GM13977 (cell line): ENCODE measurements around the gene UGT1A5.
A peak's percentile ranks its signal among the peaks of the same experiment; 100 is the strongest.

Experiments
- DNase-seq: peaks from one replicate; pipeline ENCODE4 v3.0.0; 2012; ENCODE audit warnings: low spot score
- CTCF ChIP-seq: IDR thresholded peaks from 2 replicates; pipeline ENCODE4 v1.5.1; 2012; ENCODE audit warnings: mild to moderate bottlenecking, control low read depth; ENCODE audit not compliant: insufficient read depth; ENCODE audit errors: extremely low read depth, missing control alignments
- in situ Hi-C: fragments of 300-500 bp; cut with MboI; formaldehyde crosslinking; loops from one replicate; pipeline ENCODE4 v1.12.0; 2022; ENCODE audit warnings: low sequenced_read_pairs, low pct_unique_long_range_greater_than_20kb, mixed read lengths, inconsistent platforms; ENCODE audit not compliant: unreplicated experiment

Gene UGT1A5

DNA sequence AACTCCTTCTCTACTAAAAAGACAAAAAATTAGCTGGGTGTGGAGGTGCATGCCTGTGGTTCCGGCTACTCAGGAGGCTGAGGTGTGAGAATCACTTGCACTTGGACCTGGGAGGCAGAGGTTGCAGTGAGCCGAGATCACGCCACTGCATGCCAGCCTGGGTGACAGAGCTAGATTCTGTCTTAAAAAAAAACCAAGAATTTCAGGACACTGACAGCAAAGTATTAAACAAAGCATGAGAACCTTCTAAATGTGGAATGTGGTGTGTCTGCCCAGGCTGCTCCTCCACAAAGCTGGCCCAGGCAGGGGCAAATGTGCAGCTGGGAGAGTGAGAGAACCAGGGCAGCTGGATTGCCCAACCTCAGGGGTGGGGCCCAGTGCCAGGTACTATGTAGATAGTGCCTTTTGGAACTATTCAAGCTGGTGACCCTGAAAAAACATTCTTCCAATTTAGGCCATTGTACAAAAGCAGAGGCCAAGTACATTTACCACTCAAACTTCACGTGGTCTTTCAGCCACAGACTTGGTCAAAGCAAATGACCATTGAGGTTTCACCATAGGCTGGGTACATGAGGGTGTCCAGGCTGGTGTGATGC, 6.7 kb upstream of the UGT1A5 start:
- TF ChIP-seq CTCF = no peak
- in situ Hi-C loops = loop anchor here (25.0 kb wide), 1 partner anchor 219 kb away; no protein-coding TSS in a partner anchor
- DNase-seq = no peak

- in situ Hi-C loops = loop anchor here (25.0 kb wide), 1 partner anchor 219 kb away; no protein-coding TSS in a partner anchor
- no peak for TF ChIP-seq CTCF
- no peak for DNase-seq
These were observed 6.0 kb upstream of the UGT1A5 start for GRCh38 chr2:233706720-233707119.

- in situ Hi-C loops = loop anchor here (25.0 kb wide), 1 partner anchor 221 kb away; no protein-coding TSS in a partner anchor
- no peak for DNase-seq
- no peak for TF ChIP-seq CTCF
These were observed 4.6 kb upstream of the UGT1A5 start for GRCh38 chr2:233707940-233708644.

GRCh38 chr2:233708942-233709341, 3.8 kb upstream of the UGT1A5 start:
- in situ Hi-C loops = loop anchor here (25.0 kb wide), 1 partner anchor 222 kb away; no protein-coding TSS in a partner anchor
- no peak for TF ChIP-seq CTCF
- no peak for DNase-seq

- peak; percentile 49 for DNase-seq
- in situ Hi-C loops = loop anchor here (25.0 kb wide), 1 partner anchor 224 kb away; no protein-coding TSS in a partner anchor
- peak; percentile 89 for TF ChIP-seq CTCF
These were observed 1.2 kb upstream of the UGT1A5 start for GRCh38 chr2:233711312-233712008.

DNA sequence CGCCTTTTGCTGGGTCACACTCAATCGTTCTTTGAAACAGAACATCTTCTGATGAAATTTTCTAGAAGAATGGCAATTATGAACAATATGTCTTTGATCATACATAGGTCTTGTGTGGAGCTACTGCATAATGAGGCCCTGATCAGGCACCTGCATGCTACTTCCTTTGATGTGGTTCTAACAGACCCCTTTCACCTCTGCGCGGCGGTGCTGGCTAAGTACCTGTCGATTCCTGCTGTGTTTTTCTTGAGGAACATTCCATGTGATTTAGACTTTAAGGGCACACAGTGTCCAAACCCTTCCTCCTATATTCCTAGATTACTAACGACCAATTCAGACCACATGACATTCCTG, 532 bp downstream of the UGT1A5 start:
- TF ChIP-seq CTCF = no peak
- in situ Hi-C loops = loop anchor here (25.0 kb wide), 1 partner anchor 226 kb away; no protein-coding TSS in a partner anchor
- no peak for DNase-seq
